H4 (cell line): ENCODE measurements around the gene PEAK3. TPM values are rescaled to one million over a fixed set of nuclear protein-coding genes. Genes with fewer than 3 reads are reported as not detected.

ENCODE experiments used
- DNase-seq: peaks from one replicate; pipeline ENCODE4 v3.0.0-alpha.2; 2015; ENCODE audit warnings: low spot score
- total RNA-seq: library from RNA; depleted of rRNA; stranded (reverse); fragments of >200 nt; shearing (Covaris generic); gene quantifications from 2 replicates; pipeline ENCODE4 v1.2.3, GENCODE V29; 2014

The PEAK3 gene
- total RNA-seq, 1 experiment from 2014 or later: 0.06 TPM

GRCh38 chr19:2315121-2315817 lies 33.3 kb upstream of the PEAK3 start:
- no peak for DNase-seq

DNA sequence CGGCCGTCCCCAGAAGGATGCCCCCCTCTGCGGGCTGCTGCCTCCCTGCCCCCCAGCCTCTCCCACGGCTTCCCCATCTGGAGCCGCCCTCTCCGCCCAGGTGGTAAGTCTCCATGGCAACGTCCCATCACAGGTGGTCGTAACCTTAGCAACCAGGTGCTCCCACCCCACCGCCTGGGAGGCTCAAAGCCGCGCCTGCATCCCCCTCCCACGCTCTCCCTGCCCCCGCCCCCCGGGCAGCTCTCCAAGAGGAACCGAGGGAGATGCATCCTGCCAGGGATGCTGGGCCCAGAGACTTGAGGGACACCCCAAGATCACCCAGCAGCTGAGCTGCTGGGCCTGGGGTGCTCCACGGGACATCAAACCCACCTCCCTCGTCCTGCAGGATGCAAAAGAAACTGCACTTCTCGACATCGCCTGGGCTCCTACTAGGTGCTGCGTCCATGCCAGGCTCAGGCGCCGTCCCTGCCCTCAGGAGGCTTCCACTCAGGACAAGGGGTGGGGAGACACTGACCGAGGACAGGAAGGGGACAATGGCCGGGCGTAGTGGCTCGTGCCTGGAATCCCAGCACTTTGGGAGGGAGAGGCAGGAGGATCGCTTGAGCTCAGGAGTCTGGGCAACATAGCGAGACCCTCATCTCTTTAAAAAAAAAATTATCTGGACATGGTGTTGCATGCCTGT lies 31.0 kb upstream of the PEAK3 start:
- DNase-seq: no peak

DNA sequence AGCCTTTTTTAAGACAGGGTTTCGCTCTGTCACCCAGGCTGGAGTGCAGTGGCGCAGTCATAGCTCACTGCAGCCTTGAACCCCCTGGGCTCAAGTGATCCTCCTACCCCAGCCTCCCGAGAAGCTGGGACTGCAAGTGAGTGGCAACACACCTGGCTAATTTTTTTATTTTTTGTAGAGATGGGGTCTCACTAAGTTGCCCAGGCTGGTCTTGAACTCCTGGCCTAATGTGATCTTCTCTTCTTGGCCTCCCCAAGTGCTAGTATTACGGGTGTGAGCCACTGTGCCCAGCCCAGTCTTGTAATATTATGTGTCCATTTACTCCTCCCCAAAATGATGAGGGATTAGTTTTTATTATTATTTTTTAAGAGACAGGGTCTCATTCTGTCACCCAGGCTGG lies 29.1 kb upstream of the PEAK3 start:
- no peak for DNase-seq

DNA sequence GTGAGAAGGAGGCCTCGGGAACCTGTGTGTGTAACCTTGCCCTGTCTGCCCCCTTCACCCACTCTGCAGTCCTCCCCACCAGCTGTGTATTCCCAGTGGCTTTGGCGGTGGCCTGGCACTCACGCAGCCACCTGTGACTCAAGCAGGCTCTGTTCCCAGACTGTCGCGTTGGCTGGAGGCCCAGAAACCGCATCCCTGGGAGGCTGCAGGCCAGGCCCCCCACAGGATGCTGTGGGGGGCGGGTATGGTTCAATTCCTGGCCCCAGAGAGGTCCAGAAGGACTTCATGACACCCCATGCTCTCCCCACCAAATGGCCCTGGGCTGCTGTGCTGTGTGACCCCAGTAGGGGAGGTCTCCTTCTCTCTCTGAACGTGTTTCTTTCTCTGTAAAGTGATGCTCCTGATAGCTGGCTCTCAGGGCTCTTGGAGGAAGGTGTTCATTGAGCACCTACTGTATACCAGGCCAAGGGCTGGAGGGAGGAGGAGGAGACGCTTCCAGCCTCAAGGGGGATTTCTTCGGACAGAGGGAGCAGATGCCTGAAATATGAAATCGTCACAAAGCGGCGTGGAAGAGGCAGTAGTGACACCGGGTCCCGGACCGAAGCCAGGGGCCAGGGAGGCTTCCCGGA lies 27.9 kb upstream of the PEAK3 start:
- peak; percentile 76 for DNase-seq

GRCh38 chr19:2308114-2308556 lies 26.2 kb upstream of the PEAK3 start, which contains the start of gene LINGO3:
Gene LINGO3 (minus strand): TSS chr19:2308154. CDS start chr19:2291776, 16,378 bp downstream.
- DNase-seq: no peak

GRCh38 chr19:2307518-2308012 lies 25.6 kb upstream of the PEAK3 start:
- no peak for DNase-seq

DNA sequence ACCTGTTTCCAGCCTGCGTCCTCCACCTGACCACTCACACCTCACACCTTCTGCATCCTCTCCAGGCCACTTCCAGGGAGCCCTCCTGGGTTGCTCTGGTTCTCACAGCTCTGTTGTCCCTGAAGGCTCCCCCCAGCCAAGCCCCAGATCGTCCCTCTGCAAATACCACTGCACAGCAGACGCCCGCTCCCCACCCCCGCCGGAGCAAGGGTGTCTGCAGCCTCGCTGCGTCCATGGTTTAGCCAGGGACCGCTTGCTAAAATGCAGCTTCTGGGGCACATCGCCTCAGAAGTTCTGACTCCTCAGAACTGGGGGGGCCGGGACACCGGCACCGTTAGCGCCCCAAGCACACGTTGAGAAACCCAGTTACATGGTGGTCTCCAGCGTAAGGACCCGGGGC lies 25.0 kb upstream of the PEAK3 start:
- DNase-seq: no peak

DNA sequence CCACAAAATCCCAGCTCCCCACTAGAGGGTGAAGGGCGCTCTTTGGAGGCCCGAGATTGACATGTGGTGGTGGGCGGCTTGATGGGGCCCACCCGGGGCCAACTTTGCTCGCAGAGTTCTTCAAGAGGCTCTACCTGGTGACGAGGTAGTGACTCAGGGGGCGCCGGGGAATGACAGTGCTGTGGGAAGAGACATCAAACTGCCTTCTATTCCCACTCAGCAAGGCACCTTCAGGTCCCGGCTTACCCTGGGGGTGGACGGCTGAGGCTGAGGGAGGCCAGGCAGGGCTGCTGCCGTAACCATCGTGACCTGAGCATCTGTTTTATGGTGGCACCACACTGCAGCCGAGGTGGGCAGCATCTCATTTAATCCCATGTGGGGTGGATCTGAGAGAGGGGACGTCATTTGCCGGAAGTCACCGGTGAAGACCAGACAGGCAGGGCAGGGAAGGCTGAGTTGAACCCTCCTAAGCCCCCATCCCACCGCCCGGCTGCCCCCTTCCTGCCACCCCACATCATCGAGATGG lies 24.4 kb upstream of the PEAK3 start:
- no peak for DNase-seq

DNA sequence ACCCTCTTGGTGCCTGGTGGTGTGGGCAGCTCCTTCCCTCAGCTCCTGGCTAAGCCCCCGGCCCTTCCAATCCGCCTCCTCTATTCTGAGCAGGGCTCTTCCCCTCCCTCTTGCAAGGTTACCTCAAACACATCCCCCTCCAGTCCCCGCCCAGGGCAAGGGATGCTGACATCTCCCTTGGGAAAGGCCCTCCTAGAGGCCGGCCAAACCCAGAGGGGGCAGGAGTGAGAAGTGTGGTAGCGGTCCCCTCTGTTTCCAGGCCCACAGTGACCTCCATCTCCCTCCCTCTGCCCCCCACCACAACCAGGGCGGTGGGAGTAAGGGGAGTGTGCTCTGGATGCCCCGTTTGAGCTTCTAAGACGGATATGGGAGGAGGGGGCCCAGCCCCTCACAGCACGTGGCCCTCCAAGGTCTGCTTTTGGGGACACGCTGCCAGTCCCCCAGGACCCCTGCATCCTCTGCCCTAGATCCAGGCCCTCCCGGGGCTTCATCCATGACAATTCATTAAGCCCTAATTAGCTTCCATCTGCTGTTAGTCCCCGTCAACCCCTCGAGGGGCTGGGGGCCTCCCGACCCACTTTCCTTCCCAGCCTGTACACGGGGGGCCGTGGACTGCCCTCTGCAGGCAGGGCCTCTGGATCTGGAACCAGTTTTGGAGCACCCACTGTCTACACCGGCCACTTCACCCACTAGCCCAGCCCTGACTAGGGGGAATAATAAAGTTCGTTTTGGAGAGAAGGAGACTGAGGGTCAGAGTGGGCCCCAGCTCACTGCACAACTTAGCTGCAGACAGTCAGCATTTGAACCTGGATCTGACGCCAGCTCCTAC lies 23.7 kb upstream of the PEAK3 start:
- DNase-seq: no peak

- no peak for DNase-seq
Measured at GRCh38 chr19:2303211-2303798, 21.3 kb upstream of the PEAK3 start.

DNA sequence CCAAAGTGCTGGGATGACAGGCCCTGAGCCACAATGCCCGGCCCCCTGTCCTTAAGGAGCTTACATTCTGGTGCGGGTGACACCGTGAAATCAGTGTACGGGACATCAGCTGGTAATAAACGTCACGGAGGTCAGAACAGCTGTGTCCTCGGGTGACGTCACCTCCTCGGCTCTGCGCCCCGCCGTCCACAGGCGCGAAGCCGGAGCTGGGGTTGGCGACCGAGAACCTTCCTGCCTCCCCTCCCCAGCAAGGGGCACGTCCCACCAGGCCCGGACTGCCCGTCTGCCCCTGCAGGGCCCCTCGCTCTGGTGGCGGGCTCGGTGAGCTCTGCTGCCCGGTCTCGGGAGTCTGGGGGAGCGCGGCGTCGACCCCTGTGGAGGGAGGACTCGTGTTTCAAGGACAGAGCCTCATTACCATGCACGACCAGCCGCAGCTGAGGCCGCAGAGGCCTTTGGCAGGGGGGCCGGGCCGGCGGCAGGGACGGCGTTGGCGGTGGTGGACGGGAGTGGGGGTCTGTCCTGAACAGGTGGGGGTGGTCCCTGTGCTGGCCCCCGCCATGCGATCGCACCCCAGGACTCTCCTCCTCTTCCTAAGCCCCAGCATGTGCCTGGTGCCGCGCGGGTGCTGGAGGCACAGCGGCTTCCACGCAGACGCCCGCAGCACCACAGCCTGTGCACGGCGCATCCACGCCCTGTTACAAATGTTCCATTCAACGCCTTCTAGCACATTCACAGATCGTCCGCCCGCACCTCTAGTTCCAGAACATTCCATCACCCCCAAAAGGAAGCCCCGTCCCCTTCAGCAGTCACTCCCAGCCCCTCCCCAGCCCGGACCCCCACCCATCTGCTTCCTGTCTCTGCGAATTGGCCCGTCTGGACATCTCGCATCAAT lies 20.6 kb upstream of the PEAK3 start:
- no peak for DNase-seq

DNA sequence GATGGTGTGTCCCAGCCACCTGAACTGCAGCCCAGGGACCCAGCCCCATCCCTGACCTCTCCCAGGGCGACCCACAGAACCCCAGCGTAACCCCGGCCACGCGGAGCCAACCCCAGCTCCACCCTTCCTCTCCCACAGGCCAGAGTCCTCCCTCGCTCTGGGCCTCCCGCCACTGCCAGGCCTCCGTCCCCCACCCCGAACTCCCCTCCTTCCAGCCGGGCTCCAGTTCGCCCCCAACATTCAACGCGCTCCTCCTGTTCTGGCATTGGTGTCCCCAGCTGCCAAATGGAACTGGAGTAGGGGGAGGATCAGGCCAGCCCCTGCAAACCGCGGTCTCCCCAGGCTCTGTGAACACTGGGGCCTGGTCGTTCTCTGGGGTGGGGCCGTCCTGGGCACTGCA lies 18.6 kb upstream of the PEAK3 start:
- no peak for DNase-seq

DNA sequence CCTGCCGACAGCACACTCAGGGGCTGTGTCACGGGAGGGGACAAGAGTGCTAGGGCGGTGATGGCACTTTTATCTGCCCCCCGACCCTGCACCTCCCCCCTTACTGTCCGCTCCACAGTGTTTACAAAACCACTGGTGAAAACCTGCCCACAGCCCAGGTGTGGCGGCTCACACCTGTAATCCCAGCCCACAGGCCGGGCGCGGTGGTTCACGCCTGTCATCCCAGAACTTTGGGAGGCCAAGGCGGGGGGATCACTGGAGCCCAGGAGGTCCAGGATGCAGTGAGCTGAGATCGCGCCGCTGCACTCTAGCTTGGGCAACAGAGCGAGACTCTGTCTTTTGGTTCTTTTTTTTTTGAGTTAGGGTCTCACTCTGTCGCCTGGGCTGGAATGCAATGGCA lies 14.2 kb upstream of the PEAK3 start:
- no peak for DNase-seq

DNA sequence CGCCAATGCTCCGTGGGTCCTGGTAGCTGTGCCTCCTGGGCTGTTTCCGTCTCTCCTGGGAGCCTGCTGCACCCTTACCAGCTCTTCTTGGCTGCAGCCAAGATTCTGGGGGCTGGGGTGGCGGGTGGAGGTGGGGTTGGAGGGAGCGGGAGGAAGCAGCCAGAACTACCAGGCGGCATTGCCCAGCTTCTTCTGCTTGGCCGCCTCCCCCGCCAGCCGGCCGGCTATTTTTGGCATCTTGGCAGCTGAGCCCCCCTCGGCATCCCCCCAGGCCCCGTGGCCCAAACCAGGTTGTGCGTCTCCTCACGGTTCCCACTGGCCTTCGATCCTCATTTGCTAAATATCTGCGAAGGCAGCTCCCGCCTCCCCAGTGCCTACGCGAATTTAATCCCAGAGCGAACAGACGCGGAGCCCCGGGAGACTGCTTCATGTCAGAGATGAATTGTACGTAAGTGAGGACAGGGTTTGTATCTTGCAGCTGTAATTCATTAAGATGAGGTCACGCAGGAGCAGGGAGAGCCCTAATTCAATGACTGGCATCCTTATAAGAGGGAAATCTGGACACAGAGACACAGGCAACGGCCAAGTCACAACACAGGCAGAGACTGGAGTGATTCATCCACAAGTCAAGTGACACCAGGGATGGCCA lies 12.8 kb upstream of the PEAK3 start:
- DNase-seq: no peak

GRCh38 chr19:2291185-2291751 lies 9.3 kb upstream of the PEAK3 start:
- DNase-seq: no peak

GRCh38 chr19:2290441-2291184 lies 8.6 kb upstream of the PEAK3 start:
- DNase-seq: no peak

DNA sequence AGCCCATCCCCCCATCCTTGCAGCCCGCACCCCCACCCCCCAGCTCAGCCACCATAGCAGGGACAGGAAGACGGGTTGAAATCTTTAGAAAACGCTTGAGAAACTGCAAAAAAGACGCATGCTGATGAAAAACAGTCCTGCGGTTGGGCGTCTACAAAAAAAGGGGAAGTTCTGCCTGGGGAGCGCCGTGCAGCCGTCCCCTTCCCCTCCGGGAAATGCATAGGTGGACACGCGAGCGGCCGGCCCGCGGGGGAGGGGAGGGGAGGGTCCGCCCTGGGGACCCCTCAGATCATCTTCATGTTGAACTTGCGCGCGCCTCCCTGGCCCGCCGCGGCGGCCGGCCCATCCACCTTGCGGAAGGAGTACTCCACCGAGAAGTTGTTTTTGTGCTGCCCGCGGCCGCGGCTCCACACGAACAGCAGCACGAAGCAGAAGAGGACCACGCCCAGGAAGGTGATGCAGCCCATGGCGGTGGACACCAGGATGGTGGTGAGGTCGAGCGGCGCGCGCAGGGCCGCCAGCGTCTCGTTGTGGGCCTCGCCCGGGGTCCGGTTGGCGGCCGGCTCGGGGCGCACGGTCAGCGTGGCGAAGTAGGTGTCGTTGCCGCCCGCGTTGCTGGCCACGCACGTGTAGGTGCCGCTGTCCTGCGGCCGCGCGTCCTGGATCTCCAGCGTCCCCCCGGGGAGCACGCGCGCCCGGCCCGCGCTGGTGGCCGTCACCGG lies 7.9 kb upstream of the PEAK3 start:
- DNase-seq: no peak
